Adrenal gland (tissue), 12 donors: ENCODE measurements around the gene ANKRD16. TPM values are rescaled to one million over a fixed set of nuclear protein-coding genes. Genes with fewer than 3 reads are reported as not detected.

Experiments
- DNase-seq, 7 donors: peaks; one replicate each; pipeline ENCODE4 v3.0.0-alpha.2; 2019 to 2020
- H3K27ac ChIP-seq, 5 donors: fragments of 200-600 bp; sonication (generic) in 4 of 5; 1 replicate in 3 of 5; 2 replicates in 2 of 5; pipeline versions ENCODE4 v1.5.1 to v1.8.0; 2016 to 2020; ENCODE audit warnings: mild to moderate bottlenecking in 1 of 5
- H3K27me3 ChIP-seq: fragments of 200-600 bp; 2 replicates; pipeline ENCODE4 v1.8.0; 2021
- H3K36me3 ChIP-seq, 2 donors: fragments of 200-600 bp; replicated peaks in 1 of 2; 1 replicate in 1 of 2; 2 replicates in 1 of 2; pipeline versions ENCODE4 v1.5.1 to v1.8.0; 2018 to 2022
- H3K4me1 ChIP-seq, 2 donors: fragments of 200-600 bp; replicated peaks in 1 of 2; 1 replicate in 1 of 2; 2 replicates in 1 of 2; pipeline versions ENCODE4 v1.5.1 to v1.8.0; 2018 to 2021
- H3K4me3 ChIP-seq, 4 donors: fragments of 200-600 bp; sonication (generic) in 3 of 4; one replicate each; pipeline ENCODE4 v1.5.1; 2016 to 2018
- H3K9me3 ChIP-seq, 3 donors: fragments of 200-600 bp; sonication (generic) in 1 of 3; replicated peaks in 1 of 3; 1 replicate in 2 of 3; 2 replicates in 1 of 3; pipeline versions ENCODE4 v1.5.1 to v1.8.0; 2016 to 2021
- POLR2A ChIP-seq, 2 donors: fragments of 450-650 bp; IDR thresholded peaks; one replicate each; pipeline ENCODE4 v1.6.1; 2017; ENCODE audit warnings: antibody characterized with exemption in 2 of 2, mild to moderate bottlenecking in 2 of 2, moderate library complexity in 1 of 2
- WGBS, 4 donors: extraction: QIAGEN DNeasy Blood & Tissue Kit in 2 of 4; methylation state at CpG; one replicate each; pipeline versions ENCODE4 v1.1.5 to v1.1.7; 2013 to 2017; 5-methylcytosine and 5-hydroxymethylcytosine counted together
- intact Hi-C, 2 donors: fragments of 100-400 bp; cut with DNase I; formaldehyde crosslinking; loops; one replicate each; pipeline versions ENCODE4 v1.14.1 to v1.15.0; 2022 to 2023
- polyA plus RNA-seq, 3 donors: library from polyadenylated mRNA; stranded (reverse); fragments of 200-250 nt in 2 of 3; fragments of 350-450 nt in 1 of 3; fragmentation: Illumina TruSeq in 1 of 3; extraction: RNeasy Lipid Tissue Mini Kit (QIAGEN cat#74804) in 1 of 3; gene quantifications; one replicate each; pipeline ENCODE4 v1.2.3, GENCODE V29; 2013 to 2014
- total RNA-seq, 9 donors: library from RNA; depleted of rRNA in 4 of 9; stranded (reverse); fragments of >200 nt in 4 of 9; fragments of 120-200 nt in 1 of 9; fragmentation: NEBNext Ultra II Directional in 1 of 9; extraction: Animal tissue kit (Norgen Biotek cat#: 25700) in 1 of 9; gene quantifications; one replicate each; pipeline versions ENCODE4 v1.1.0 to v1.2.4, GENCODE V29; 2013 to 2023
- TF ChIP-seq, protein P1 (sequence below), 6 experiments: fragments of 450-650 bp in 4 of 6; fragments of 200-600 bp in 2 of 6; sonication (generic) in 1 of 6; IDR thresholded peaks; 1 replicate in 5 of 6; 2 replicates in 1 of 6; pipeline versions ENCODE4 v1.5.1 to v1.8.0; 2016 to 2021; ENCODE audit warnings: antibody characterized with exemption in 6 of 6, mild to moderate bottlenecking in 2 of 6, moderate library complexity in 1 of 6
- donor health status: healthy with polysubstance abuse.
- donor health status: Bipolar disorder and iron deficiency.
- donor health status: DM: yes; HTN: yes; CAD: no.
- donor health status: DM: no; HTN: no; CAD: no.
- donor health status: DM: no; HTN: no; CAD: no.
- donor health status: DM: yes; HTN: yes; CAD: no.

ANKRD16 gene
- total and polyA plus RNA-seq, 12 donors: 4.0 to 12.4 (median 6.8) TPM

- Histone ChIP-seq H3K27ac (peak overlapping the region; percentile 94 to 99 (median 97)), H3K4me3 (peak overlapping the region; percentile 83 to 99 (median 98)), H3K9me3 (no peaks in the 10 kb centered on the region), H3K27me3 (no peaks in the 10 kb centered on the region), H3K36me3 (no peaks in the 10 kb centered on the region), H3K4me1 (peaks cover 23 to 57% of the 10 kb centered on the region in 2 donors)
- intact Hi-C loops: loop anchor here in 1 of 2 donors (10.0 kb wide), 1 partner anchor 52 kb away; no protein-coding TSS in a partner anchor
- 0 to 1% (median 0%) methylated on average over 21 to 49 of the region's 49 CpGs for WGBS, 4 donors
- TF ChIP-seq, protein P1, sequence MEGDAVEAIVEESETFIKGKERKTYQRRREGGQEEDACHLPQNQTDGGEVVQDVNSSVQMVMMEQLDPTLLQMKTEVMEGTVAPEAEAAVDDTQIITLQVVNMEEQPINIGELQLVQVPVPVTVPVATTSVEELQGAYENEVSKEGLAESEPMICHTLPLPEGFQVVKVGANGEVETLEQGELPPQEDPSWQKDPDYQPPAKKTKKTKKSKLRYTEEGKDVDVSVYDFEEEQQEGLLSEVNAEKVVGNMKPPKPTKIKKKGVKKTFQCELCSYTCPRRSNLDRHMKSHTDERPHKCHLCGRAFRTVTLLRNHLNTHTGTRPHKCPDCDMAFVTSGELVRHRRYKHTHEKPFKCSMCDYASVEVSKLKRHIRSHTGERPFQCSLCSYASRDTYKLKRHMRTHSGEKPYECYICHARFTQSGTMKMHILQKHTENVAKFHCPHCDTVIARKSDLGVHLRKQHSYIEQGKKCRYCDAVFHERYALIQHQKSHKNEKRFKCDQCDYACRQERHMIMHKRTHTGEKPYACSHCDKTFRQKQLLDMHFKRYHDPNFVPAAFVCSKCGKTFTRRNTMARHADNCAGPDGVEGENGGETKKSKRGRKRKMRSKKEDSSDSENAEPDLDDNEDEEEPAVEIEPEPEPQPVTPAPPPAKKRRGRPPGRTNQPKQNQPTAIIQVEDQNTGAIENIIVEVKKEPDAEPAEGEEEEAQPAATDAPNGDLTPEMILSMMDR (IDR thresholded peaks at IDR 0.05): no peak
- no peak for TF ChIP-seq POLR2A (IDR thresholded peaks at IDR 0.05)
- DNase-seq: peak; percentile 35 to 71 (median 55)
Observed at GRCh38 chr10:5812283-5813090, 77.2 kb downstream of the ANKRD16 start.

Other genes with a start within 250 kb of the ANKRD16 start
- gene ASB13, start 223.3 kb downstream of the ANKRD16 start, total RNA-seq: 10 to 100 TPM; 34.6 to 65.9 (median 48.9) TPM
- 10 to 100 TPM; 24.4 to 44.8 (median 39.1) TPM for gene ASB13, start 223.3 kb downstream of the ANKRD16 start, polyA plus RNA-seq
- gene TASOR2, start 205.1 kb downstream of the ANKRD16 start, total RNA-seq: 100 to 1,000 TPM in 2 of 9 donors, 10 to 100 TPM in 7; 36.6 to 182 (median 53.3) TPM
- 10 to 100 TPM; 15.4 to 43.4 (median 32.2) TPM for gene TASOR2, start 205.1 kb downstream of the ANKRD16 start, polyA plus RNA-seq
- gene GDI2, start 76.5 kb downstream of the ANKRD16 start, total RNA-seq: 100 to 1,000 TPM; 182 to 412 (median 239) TPM
- gene GDI2, start 76.5 kb downstream of the ANKRD16 start, polyA plus RNA-seq: 100 to 1,000 TPM in 1 of 3 donors, 10 to 100 TPM in 2; 45.3 to 377 (median 48.2) TPM
- 100 to 1,000 TPM in 5 of 9 donors, 10 to 100 TPM in 4; 68.9 to 165 (median 106) TPM for gene FBH1, start 350 bp upstream of the ANKRD16 start, total RNA-seq
- 100 to 1,000 TPM in 2 of 3 donors, 10 to 100 TPM in 1; 91.4 to 154 (median 137) TPM for gene FBH1, start 350 bp upstream of the ANKRD16 start, polyA plus RNA-seq
- 10 to 100 TPM in 5 of 9 donors, 1 to 10 TPM in 4; 2.8 to 55.8 (median 10.1) TPM for gene IL15RA, start 87.7 kb upstream of the ANKRD16 start, total RNA-seq
- 10 to 100 TPM in 1 of 3 donors, 1 to 10 TPM in 2; 6.8 to 11.0 (median 9.5) TPM for gene IL15RA, start 87.7 kb upstream of the ANKRD16 start, polyA plus RNA-seq
- 10 to 100 TPM in 3 of 9 donors, 1 to 10 TPM in 3, under 1 TPM in 2, not detected in 1; 0.14 to 57.9 (median 6.9) TPM for gene IL2RA, start 172.5 kb upstream of the ANKRD16 start, total RNA-seq
- 1 to 10 TPM in 2 of 3 donors, under 1 TPM in 1; 0.24 to 1.7 (median 1.3) TPM for gene IL2RA, start 172.5 kb upstream of the ANKRD16 start, polyA plus RNA-seq
- gene RBM17, start 199.1 kb upstream of the ANKRD16 start, total RNA-seq: 10 to 100 TPM; 31.9 to 72.1 (median 57.5) TPM
- gene RBM17, start 199.1 kb upstream of the ANKRD16 start, polyA plus RNA-seq: 100 to 1,000 TPM in 2 of 3 donors, 10 to 100 TPM in 1; 92.4 to 123 (median 101) TPM